NCI-H146 (cell line): Measurements from ENCODE around the gene RHD.
"Not testable (repeated sequence)": the region's sequence is repeated elsewhere in the genome, so short reads cannot be mapped to it uniquely, and the experiment has no call there.

Experiments used
- DNase-seq: peaks from one replicate; lab custom pipeline; 2025; lab: John Stamatoyannopoulos, UW

RHD gene

GRCh38 chr1:25356441-25356840 lies 84.1 kb downstream of the RHD start:
- DNase-seq, result no peak

GRCh38 chr1:25356848-25357247 lies 84.5 kb downstream of the RHD start:
- no peak for DNase-seq

- no peak for DNase-seq
These were observed 88.6 kb downstream of the RHD start for GRCh38 chr1:25360596-25361581.

GRCh38 chr1:25361901-25362300 lies 89.6 kb downstream of the RHD start:
- no peak for DNase-seq

GRCh38 chr1:25362634-25363559 lies 90.6 kb downstream of the RHD start:
- not testable (repeated sequence) for DNase-seq

- no peak for DNase-seq
These were observed 96.9 kb downstream of the RHD start for GRCh38 chr1:25369241-25369640.

GRCh38 chr1:25369691-25370271 lies 97.5 kb downstream of the RHD start:
- not testable (repeated sequence) for DNase-seq

- DNase-seq, result not testable (repeated sequence)
These were observed 99.4 kb downstream of the RHD start for GRCh38 chr1:25371757-25372156.

- not testable (repeated sequence) for DNase-seq
These were observed 106.1 kb downstream of the RHD start for GRCh38 chr1:25378367-25378766.
